ENCODE results near the gene SLC44A4. TPM values are rescaled to one million over a fixed set of nuclear protein-coding genes. Genes with fewer than 3 reads are reported as not detected.

The SLC44A4 gene
- total RNA-seq, 1 experiment from 2014 or later, result 3.1 TPM

- TF ChIP-seq AFF4 (CRISPR knock-in tag; IDR thresholded peaks at IDR 0.05; ENCODE audit: borderline replicate concordance) (no peak), FOXP1 (CRISPR knock-in tag; IDR thresholded peaks at IDR 0.05; ENCODE audit: borderline replicate concordance) (no peak)
Measured at GRCh38 chr6:31897612-31898382, 19.0 kb upstream of the SLC44A4 start, which contains the start of gene EHMT2 (continued).

GRCh38 chr6:31896856-31897611 lies 18.2 kb upstream of the SLC44A4 start:
- peak; percentile 25 for ATAC-seq
- no peaks in the 10 kb centered on the region for H3K27me3 Mint-ChIP-seq (ENCODE audit: low read depth)
- no peaks in the 10 kb centered on the region for H3K9me3 Mint-ChIP-seq
- DNase-seq (ENCODE audit: low spot score), result no peak
- peak overlapping the region; percentile 85; the same call in 1 of the 2 replicates for H3K27ac Mint-ChIP-seq
- POLR2A ChIA-PET, result interaction anchor here (0.6 to 2.1 kb wide), 4 partner anchors 10 to 960 kb away, joined by 3 to 6 read pairs (median 4); partner anchors contain the start of genes HSPA1B and NEU1
- TF ChIP-seq JAZF1 (CRISPR knock-in tag; IDR thresholded peaks at IDR 0.05), result no peak
- no peak for TF ChIP-seq MAX (CRISPR knock-in tag; IDR thresholded peaks at IDR 0.05)
- TF ChIP-seq ZNF121 (CRISPR knock-in tag; IDR thresholded peaks at IDR 0.05), result no peak
- TF ChIP-seq ZSCAN18 (CRISPR knock-in tag; IDR thresholded peaks at IDR 0.05), result no peak
- TF ChIP-seq IRF1 (CRISPR knock-in tag; IDR thresholded peaks at IDR 0.05), result no peak
- H3K4me3 Mint-ChIP-seq, result peak overlapping the region; percentile 77
- H3K36me3 Mint-ChIP-seq, result peaks cover 34% of the 10 kb centered on the region
- H3K4me1 Mint-ChIP-seq, result peaks cover 15% of the 10 kb centered on the region
- CTCF ChIA-PET, result interaction anchor here (1.0 to 2.6 kb wide), 11 partner anchors 8 to 298 kb away, joined by 4 to 22 read pairs (median 5); no protein-coding TSS in a partner anchor

- H3K27ac Mint-ChIP-seq, result peak overlapping the region; percentile 85
- ATAC-seq (no peak), DNase-seq (ENCODE audit: low spot score) (no peak)
- H3K4me1 Mint-ChIP-seq, result peaks cover 15% of the 10 kb centered on the region
- POLR2A ChIA-PET, result interaction anchor here (0.6 to 2.1 kb wide), 2 partner anchors 10 to 69 kb away, joined by 3 to 6 read pairs; partner anchors contain the start of gene HSPA1B
- peak overlapping the region; percentile 77 for H3K4me3 Mint-ChIP-seq
- H3K9me3 Mint-ChIP-seq, result no peaks in the 10 kb centered on the region
- H3K36me3 Mint-ChIP-seq, result peaks cover 40% of the 10 kb centered on the region
- CTCF ChIA-PET, result interaction anchor here (2.6 kb wide), 1 partner anchor 56 kb away, joined by 21 read pairs; no protein-coding TSS in a partner anchor
- no peaks in the 10 kb centered on the region for H3K27me3 Mint-ChIP-seq (ENCODE audit: low read depth)
- TF ChIP-seq MLX (CRISPR knock-in tag; IDR thresholded peaks at IDR 0.05) (no peak), TEAD4 (CRISPR knock-in tag; IDR thresholded peaks at IDR 0.05) (no peak), PREB (CRISPR knock-in tag; IDR thresholded peaks at IDR 0.05; ENCODE audit: borderline replicate concordance) (no peak), CREM (CRISPR knock-in tag; IDR thresholded peaks at IDR 0.05) (no peak), ZNF512 (CRISPR knock-in tag; IDR thresholded peaks at IDR 0.05; ENCODE audit: borderline replicate concordance) (no peak), ESRRA (CRISPR knock-in tag; IDR thresholded peaks at IDR 0.05; ENCODE audit: borderline replicate concordance) (no peak), NR3C1 (CRISPR knock-in tag; conservative IDR thresholded peaks at IDR 0.05; ENCODE audit: low read depth) (no peak), ZNF416 (CRISPR knock-in tag; IDR thresholded peaks at IDR 0.05) (no peak)
Measured at GRCh38 chr6:31896493-31896855, 17.7 kb upstream of the SLC44A4 start.

Measured in WTC11 (cell line).